Measurements from ENCODE around the gene ENTR1. TPM values are rescaled to one million over a fixed set of nuclear protein-coding genes. Genes with fewer than 3 reads are reported as not detected.

Gene ENTR1
- total and polyA plus RNA-seq, 2 of the 13 experiments (the other 11 are each of a cell fraction or from before 2014, with no cell fraction given) = 70.1 to 76.4 TPM

GRCh38 chr9:136363106-136363948 lies 47.1 kb downstream of the ENTR1 start, which contains the start of gene DNLZ (continued):
- TF ChIP-seq ZBTB39 (CRISPR knock-in tag; IDR thresholded peaks at IDR 0.05) (no peak), ETV6 (CRISPR knock-in tag; conservative IDR thresholded peaks at IDR 0.05) (peak; percentile 97), PRMT3 (CRISPR knock-in tag; IDR thresholded peaks at IDR 0.05; ENCODE audit: borderline replicate concordance, low read depth) (peak; percentile 77; the same call in 1 of the 2 replicates), JARID2 (CRISPR knock-in tag; IDR thresholded peaks at IDR 0.05; ENCODE audit: insufficient replicate concordance) (no peak), ZSCAN25 (CRISPR knock-in tag; IDR thresholded peaks at IDR 0.05) (no peak; the same call in 1 of the 2 replicates), CEBPB (IDR thresholded peaks at IDR 0.05; ENCODE audit: borderline replicate concordance, low read depth, low read length) (no peak), ZNF12 (CRISPR knock-in tag; IDR thresholded peaks at IDR 0.05) (peak; percentile 44; the same call in 1 of the 2 replicates), CHD4 (IDR thresholded peaks at IDR 0.05; ENCODE audit: borderline replicate concordance, low read length) (no peak), ZNF562 (CRISPR knock-in tag; IDR thresholded peaks at IDR 0.05; ENCODE audit: borderline replicate concordance) (peak; percentile 77; the same call in 1 of the 2 replicates), FOXK2 (IDR thresholded peaks at IDR 0.05) (no peak), ZSCAN29 (CRISPR knock-in tag; conservative IDR thresholded peaks at IDR 0.05) (peak; percentile 81), ZNF841 (CRISPR knock-in tag; IDR thresholded peaks at IDR 0.05; ENCODE audit: borderline replicate concordance) (peak; percentile 89), SRSF1 (optimal IDR thresholded peaks at IDR 0.05; ENCODE audit: low read depth, low read length) (no peak), JDP2 (CRISPR knock-in tag; IDR thresholded peaks at IDR 0.05; ENCODE audit: borderline replicate concordance) (peak; percentile 64; the same call in 1 of the 2 replicates)
- TF ChIP-seq, protein P1, sequence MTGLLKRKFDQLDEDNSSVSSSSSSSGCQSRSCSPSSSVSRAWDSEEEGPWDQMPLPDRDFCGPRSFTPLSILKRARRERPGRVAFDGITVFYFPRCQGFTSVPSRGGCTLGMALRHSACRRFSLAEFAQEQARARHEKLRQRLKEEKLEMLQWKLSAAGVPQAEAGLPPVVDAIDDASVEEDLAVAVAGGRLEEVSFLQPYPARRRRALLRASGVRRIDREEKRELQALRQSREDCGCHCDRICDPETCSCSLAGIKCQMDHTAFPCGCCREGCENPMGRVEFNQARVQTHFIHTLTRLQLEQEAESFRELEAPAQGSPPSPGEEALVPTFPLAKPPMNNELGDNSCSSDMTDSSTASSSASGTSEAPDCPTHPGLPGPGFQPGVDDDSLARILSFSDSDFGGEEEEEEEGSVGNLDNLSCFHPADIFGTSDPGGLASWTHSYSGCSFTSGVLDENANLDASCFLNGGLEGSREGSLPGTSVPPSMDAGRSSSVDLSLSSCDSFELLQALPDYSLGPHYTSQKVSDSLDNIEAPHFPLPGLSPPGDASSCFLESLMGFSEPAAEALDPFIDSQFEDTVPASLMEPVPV (CRISPR knock-in tag; IDR thresholded peaks at IDR 0.05) = peak; percentile 79; the same call in 1 of the 2 replicates

Measured in HepG2 (cell line).